GM21786 (cell line): ENCODE data around the gene MPHOSPH10.
A peak's percentile ranks its signal among the peaks of the same experiment; 100 is the strongest.
"Not testable (repeated sequence)": the region's sequence is repeated elsewhere in the genome, so short reads cannot be mapped to it uniquely, and the experiment has no call there.

Source experiments
- ATAC-seq: cut with Tn5 transposase; IDR thresholded peaks from one replicate; pipeline ENCODE4 v1.9.1; 2021; ENCODE audit not compliant: unreplicated experiment

The MPHOSPH10 gene

GRCh38 chr2:71122387-71123298 is 7.8 kb upstream of the MPHOSPH10 start:
- no peak for ATAC-seq

- no peak for ATAC-seq
Measured at GRCh38 chr2:71125506-71126294, 4.7 kb upstream of the MPHOSPH10 start.

GRCh38 chr2:71126957-71127356 is 3.5 kb upstream of the MPHOSPH10 start:
- no peak for ATAC-seq

- ATAC-seq: peak; percentile 2
Measured at GRCh38 chr2:71129114-71129901, 1.1 kb upstream of the MPHOSPH10 start.

- peak; percentile 41 for ATAC-seq
Measured at GRCh38 chr2:71129902-71130151, 607 bp upstream of the MPHOSPH10 start.

GRCh38 chr2:71130905-71131244 is 441 bp downstream of the MPHOSPH10 start:
- no peak for ATAC-seq

- not testable (repeated sequence) for ATAC-seq
Measured at GRCh38 chr2:71131387-71132166, 1.1 kb downstream of the MPHOSPH10 start.

- ATAC-seq: no peak
Measured at GRCh38 chr2:71133603-71134002, 3.2 kb downstream of the MPHOSPH10 start.

- ATAC-seq: no peak
Measured at GRCh38 chr2:71136174-71136573, 5.7 kb downstream of the MPHOSPH10 start.

GRCh38 chr2:71143782-71144181 is 13.3 kb downstream of the MPHOSPH10 start:
- no peak for ATAC-seq

GRCh38 chr2:71148506-71149063 is 18.2 kb downstream of the MPHOSPH10 start:
- ATAC-seq: no peak

- ATAC-seq: no peak
Measured at GRCh38 chr2:71150082-71150816, 19.8 kb downstream of the MPHOSPH10 start.

- ATAC-seq: no peak
Measured at GRCh38 chr2:71151620-71152019, 21.2 kb downstream of the MPHOSPH10 start.

- no peak for ATAC-seq
Measured at GRCh38 chr2:71153585-71154224, 23.3 kb downstream of the MPHOSPH10 start.

GRCh38 chr2:71154279-71154678 is 23.8 kb downstream of the MPHOSPH10 start:
- ATAC-seq: no peak

- no peak for ATAC-seq
Measured at GRCh38 chr2:71154798-71155197, 24.4 kb downstream of the MPHOSPH10 start.

GRCh38 chr2:71155846-71156245 is 25.4 kb downstream of the MPHOSPH10 start:
- ATAC-seq: no peak

- ATAC-seq: no peak
Measured at GRCh38 chr2:71156573-71156972, 26.1 kb downstream of the MPHOSPH10 start.

- no peak for ATAC-seq
Measured at GRCh38 chr2:71157124-71157793, 26.8 kb downstream of the MPHOSPH10 start.
